NT2/D1 (cell line): Measurements from ENCODE around the gene IL18R1.

ENCODE experiments used
- SUZ12 ChIP-seq: IDR thresholded peaks from 2 replicates; pipeline ENCODE4 v1.6.1; 2011; ENCODE audit not compliant: insufficient read length, insufficient read depth; ENCODE audit errors: extremely low read depth
- YY1 ChIP-seq: IDR thresholded peaks from 2 replicates; pipeline ENCODE4 v1.6.1; 2011; ENCODE audit not compliant: insufficient read length, insufficient read depth
- ZNF274 ChIP-seq: IDR thresholded peaks from 2 replicates; pipeline ENCODE4 v1.6.1; 2011; ENCODE audit warnings: mild to moderate bottlenecking, low read depth, low read length

DNA sequence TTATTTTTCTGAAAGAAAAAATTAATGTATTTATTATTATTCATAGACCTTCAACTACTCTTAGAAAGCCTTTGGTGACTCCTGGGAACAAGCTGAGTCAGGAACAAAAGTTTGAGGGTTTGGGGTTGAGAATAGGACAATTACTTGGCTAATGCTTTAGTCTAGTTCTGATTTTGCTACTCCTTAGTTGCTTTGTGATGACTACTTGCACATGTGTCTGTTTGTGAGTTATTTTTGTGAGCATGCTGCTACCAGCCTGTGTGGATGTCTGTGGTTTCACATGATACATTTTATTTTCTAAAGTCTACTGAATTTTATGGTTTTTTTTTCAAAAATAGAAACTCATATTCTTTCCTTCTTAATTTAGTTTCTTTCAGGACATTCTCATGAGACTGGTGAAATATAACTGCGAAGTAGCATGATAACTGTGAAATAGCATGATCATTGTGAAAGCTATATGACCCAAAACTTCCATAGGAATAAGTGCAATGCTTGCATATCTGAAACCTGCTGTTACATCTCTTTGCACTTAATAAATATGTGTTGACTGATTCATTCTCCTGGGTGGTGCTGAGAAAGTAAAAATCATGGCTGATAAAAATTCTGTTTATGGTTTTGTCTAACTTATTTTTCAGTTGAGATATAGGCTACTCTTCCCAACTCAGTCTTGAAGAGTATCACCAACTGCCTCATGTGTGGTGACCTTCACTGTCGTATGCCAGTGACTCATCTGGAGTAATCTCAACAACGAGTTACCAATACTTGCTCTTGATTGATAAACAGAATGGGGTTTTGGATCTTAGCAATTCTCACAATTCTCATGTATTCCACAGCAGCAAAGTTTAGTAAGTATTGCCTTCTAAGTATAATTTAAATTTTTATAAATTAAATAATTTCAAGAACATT lies 17.9 kb upstream of the IL18R1 start:
- TF ChIP-seq YY1 = no peak
- TF ChIP-seq ZNF274 = no peak
- TF ChIP-seq SUZ12 = no peak
